Esophagus (tissue), 2 donors: ENCODE data around the gene MGRN1. TPM values are rescaled to one million over a fixed set of nuclear protein-coding genes. Genes with fewer than 3 reads are reported as not detected.

Experiments used
- H3K27ac ChIP-seq, 2 donors: one replicate each; pipeline ENCODE4 v1.5.1; 2013; ENCODE audit warnings: low read depth in 2 of 2, mild to moderate bottlenecking in 2 of 2, inconsistent platforms in 1 of 2, low read length in 1 of 2, moderate library complexity in 1 of 2
- H3K27me3 ChIP-seq, 2 donors: one replicate each; pipeline ENCODE4 v1.6.1; 2013; ENCODE audit warnings: low read length in 2 of 2, control low read depth in 1 of 2, mild to moderate bottlenecking in 1 of 2; ENCODE audit not compliant: insufficient read depth in 2 of 2, control insufficient read depth in 1 of 2
- H3K36me3 ChIP-seq, 2 donors: one replicate each; pipeline ENCODE4 v1.6.1; 2013; ENCODE audit warnings: low read length in 1 of 2; ENCODE audit not compliant: control insufficient read depth in 2 of 2, insufficient read depth in 2 of 2
- H3K4me1 ChIP-seq, 2 donors: one replicate each; pipeline ENCODE4 v1.6.1; 2013; ENCODE audit warnings: low read length in 1 of 2; ENCODE audit not compliant: control insufficient read depth in 2 of 2, insufficient read depth in 2 of 2
- H3K4me3 ChIP-seq, 2 donors: one replicate each; pipeline ENCODE4 v1.5.1; 2013; ENCODE audit warnings: low read length in 2 of 2, mild to moderate bottlenecking in 2 of 2, low read depth in 1 of 2, moderate library complexity in 1 of 2
- H3K9me3 ChIP-seq, 2 donors: one replicate each; pipeline ENCODE4 v1.6.1; 2013; ENCODE audit warnings: mild to moderate bottlenecking in 2 of 2, low read depth in 1 of 2, low read length in 1 of 2, moderate library complexity in 1 of 2; ENCODE audit not compliant: control insufficient read depth in 2 of 2, insufficient read depth in 1 of 2
- WGBS, 2 donors: extraction: QIAGEN DNeasy Blood & Tissue Kit; methylation state at CpG; one replicate each; pipeline ENCODE4 v1.1.7; 2013; 5-methylcytosine and 5-hydroxymethylcytosine counted together
- polyA plus RNA-seq, 2 donors: library from polyadenylated mRNA; stranded (reverse); fragments of 200-250 nt; gene quantifications; one replicate each; pipeline ENCODE4 v1.2.3, GENCODE V29; 2013
- donor health status: healthy with polysubstance abuse.
- donor health status: Bipolar disorder and iron deficiency.

Gene MGRN1
- polyA plus RNA-seq, 2 donors = 10.9 to 15.1 TPM

GRCh38 chr16:4636196-4636595, 11.6 kb downstream of the MGRN1 start:
- Histone ChIP-seq H3K27me3 (no peaks in the 10 kb centered on the region), H3K27ac (no peak overlapping the region), H3K4me1 (peaks cover 3 to 9% of the 10 kb centered on the region in 2 donors), H3K36me3 (peaks cover 5 to 19% of the 10 kb centered on the region in 2 donors), H3K9me3 (no peaks in the 10 kb centered on the region), H3K4me3 (no peak overlapping the region)
- 91 to 92% methylated on average over 13 of the region's 13 CpGs for WGBS, 2 donors

GRCh38 chr16:4637501-4638166, 13.0 kb downstream of the MGRN1 start:
- H3K36me3 ChIP-seq = peaks cover 5 to 19% of the 10 kb centered on the region in 2 donors
- H3K9me3 ChIP-seq = no peaks in the 10 kb centered on the region
- no peak overlapping the region for H3K27ac ChIP-seq
- H3K4me1 ChIP-seq = peaks cover 3 to 9% of the 10 kb centered on the region in 2 donors
- no peak overlapping the region for H3K4me3 ChIP-seq
- WGBS, 2 donors = 82 to 85% methylated on average over 21 of the region's 21 CpGs
- no peaks in the 10 kb centered on the region for H3K27me3 ChIP-seq

GRCh38 chr16:4639899-4640509, 15.4 kb downstream of the MGRN1 start:
- H3K4me3 ChIP-seq = no peak overlapping the region
- H3K27me3 ChIP-seq = no peaks in the 10 kb centered on the region
- peaks cover 5 to 11% of the 10 kb centered on the region in 2 donors for H3K36me3 ChIP-seq
- H3K4me1 ChIP-seq = peaks cover 0 to 7% of the 10 kb centered on the region in 2 donors
- H3K27ac ChIP-seq = no peak overlapping the region
- H3K9me3 ChIP-seq = no peaks in the 10 kb centered on the region
- 84 to 89% methylated on average over 27 of the region's 27 CpGs for WGBS, 2 donors

GRCh38 chr16:4640572-4641305, 16.1 kb downstream of the MGRN1 start:
- peaks cover 5 to 14% of the 10 kb centered on the region in 2 donors for H3K36me3 ChIP-seq

GRCh38 chr16:4641306-4641687, 16.7 kb downstream of the MGRN1 start:
- Histone ChIP-seq H3K9me3 (no peaks in the 10 kb centered on the region), H3K4me3 (no peak overlapping the region), H3K4me1 (peaks cover 0 to 7% of the 10 kb centered on the region in 2 donors), H3K36me3 (peaks cover 5 to 14% of the 10 kb centered on the region in 2 donors), H3K27me3 (no peaks in the 10 kb centered on the region), H3K27ac (no peak overlapping the region)
- WGBS, 2 donors = 82 to 84% methylated on average over 5 of the region's 5 CpGs

More at GRCh38 chr16:4640572-4641305, 16.1 kb downstream of the MGRN1 start:
- H3K27ac ChIP-seq = no peak overlapping the region
- no peaks in the 10 kb centered on the region for H3K9me3 ChIP-seq
- H3K4me3 ChIP-seq = no peak overlapping the region
- 67 to 70% methylated on average over 18 to 19 of the region's 19 CpGs for WGBS, 2 donors
- H3K27me3 ChIP-seq = no peaks in the 10 kb centered on the region
- peaks cover 0 to 7% of the 10 kb centered on the region in 2 donors for H3K4me1 ChIP-seq

GRCh38 chr16:4641895-4642294, 17.3 kb downstream of the MGRN1 start:
- WGBS, 2 donors = 90 to 92% methylated on average over 14 of the region's 14 CpGs
- H3K36me3 ChIP-seq = peaks cover 5 to 14% of the 10 kb centered on the region in 2 donors
- no peaks in the 10 kb centered on the region for H3K27me3 ChIP-seq
- H3K4me1 ChIP-seq = peaks cover 0 to 7% of the 10 kb centered on the region in 2 donors
- H3K4me3 ChIP-seq = no peak overlapping the region
- H3K27ac ChIP-seq = no peak overlapping the region
- no peaks in the 10 kb centered on the region for H3K9me3 ChIP-seq

- 93 to 94% methylated on average over 21 to 22 of the region's 22 CpGs for WGBS, 2 donors
- Histone ChIP-seq H3K27me3 (no peaks in the 10 kb centered on the region), H3K4me3 (no peak overlapping the region), H3K4me1 (no peaks in the 10 kb centered on the region), H3K9me3 (no peaks in the 10 kb centered on the region), H3K36me3 (peaks cover 8 to 19% of the 10 kb centered on the region in 2 donors), H3K27ac (no peak overlapping the region)
Measured at GRCh38 chr16:4646773-4647643, 22.4 kb downstream of the MGRN1 start.

- H3K4me3 ChIP-seq = no peak overlapping the region
- no peaks in the 10 kb centered on the region for H3K4me1 ChIP-seq
- no peak overlapping the region for H3K27ac ChIP-seq
- WGBS, 2 donors = 96% methylated on average over 8 of the region's 8 CpGs
- no peaks in the 10 kb centered on the region for H3K27me3 ChIP-seq
- peaks cover 9 to 25% of the 10 kb centered on the region in 2 donors for H3K36me3 ChIP-seq
- no peaks in the 10 kb centered on the region for H3K9me3 ChIP-seq
Measured at GRCh38 chr16:4647644-4647980, 23.0 kb downstream of the MGRN1 start.

- peaks cover 14 to 30% of the 10 kb centered on the region in 2 donors for H3K36me3 ChIP-seq
- H3K9me3 ChIP-seq = no peaks in the 10 kb centered on the region
- H3K27ac ChIP-seq = no peak overlapping the region
- no peaks in the 10 kb centered on the region for H3K4me1 ChIP-seq
- no peak overlapping the region for H3K4me3 ChIP-seq
- no peaks in the 10 kb centered on the region for H3K27me3 ChIP-seq
- 94 to 95% methylated on average over 13 of the region's 13 CpGs for WGBS, 2 donors
Measured at GRCh38 chr16:4648917-4649316, 24.3 kb downstream of the MGRN1 start.
